Measurements from ENCODE around the gene ZNF608. TPM values are rescaled to one million over a fixed set of nuclear protein-coding genes. Genes with fewer than 3 reads are reported as not detected.

The ZNF608 gene
- total RNA-seq, 1 donor from 2014 or later = 6.7 TPM

- no peak for ATAC-seq
Observed at GRCh38 chr5:124738681-124739633, 7.5 kb downstream of the ZNF608 start.

DNA sequence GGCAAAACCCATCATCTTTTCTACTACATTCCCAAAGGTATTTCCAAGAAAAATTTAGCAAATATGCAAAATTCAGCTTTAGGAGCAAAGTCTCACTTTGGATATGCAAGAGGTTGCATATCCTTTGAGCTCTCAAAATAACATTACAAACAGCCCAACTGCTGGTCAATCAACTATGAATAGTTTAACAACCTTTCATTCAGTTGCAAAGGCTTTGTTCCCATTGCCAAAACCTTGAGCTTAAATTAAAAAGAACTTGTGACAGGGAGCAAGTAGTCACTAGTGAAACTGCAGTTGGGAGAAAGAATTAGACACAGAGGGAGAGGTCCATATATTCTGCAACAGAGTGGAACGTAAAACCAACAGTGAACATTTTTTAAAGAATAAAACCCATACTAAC lies 8.8 kb downstream of the ZNF608 start:
- no peak for ATAC-seq

- no peak for ATAC-seq
Observed at GRCh38 chr5:124736805-124737188, 9.6 kb downstream of the ZNF608 start.

DNA sequence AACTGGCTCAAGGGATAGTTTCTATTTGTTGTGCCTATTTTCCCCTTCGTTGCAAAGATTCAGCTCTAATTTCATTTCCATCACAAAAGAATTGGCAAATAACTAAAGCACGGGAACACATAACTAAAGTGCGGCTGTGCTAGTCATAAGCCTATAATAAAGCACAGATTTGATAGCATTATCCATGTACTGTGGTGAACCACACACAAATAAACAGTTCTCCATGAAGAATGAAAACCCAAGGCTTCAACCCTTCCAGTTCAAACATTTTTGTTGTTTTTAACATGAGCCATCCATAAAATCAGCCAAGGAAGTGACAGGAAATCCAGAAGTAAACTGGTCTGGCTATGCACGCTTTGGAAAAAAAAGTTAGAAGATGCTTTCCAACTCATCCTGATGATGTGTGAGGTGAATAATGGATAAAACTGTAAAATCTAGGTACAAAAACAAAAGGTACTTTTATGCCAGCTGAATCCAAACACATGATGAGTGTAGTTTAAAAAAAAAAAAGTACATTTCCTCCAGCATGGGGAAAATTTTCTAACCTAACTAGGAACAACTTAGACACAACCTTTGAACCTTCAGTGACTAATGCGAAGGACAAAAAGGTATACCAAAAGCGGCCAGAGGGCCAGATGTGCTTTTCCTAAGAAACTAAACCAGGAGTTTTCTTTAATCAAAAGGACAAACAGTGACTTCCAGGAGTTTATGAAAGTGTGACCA lies 10.2 kb downstream of the ZNF608 start:
- ATAC-seq = no peak

DNA sequence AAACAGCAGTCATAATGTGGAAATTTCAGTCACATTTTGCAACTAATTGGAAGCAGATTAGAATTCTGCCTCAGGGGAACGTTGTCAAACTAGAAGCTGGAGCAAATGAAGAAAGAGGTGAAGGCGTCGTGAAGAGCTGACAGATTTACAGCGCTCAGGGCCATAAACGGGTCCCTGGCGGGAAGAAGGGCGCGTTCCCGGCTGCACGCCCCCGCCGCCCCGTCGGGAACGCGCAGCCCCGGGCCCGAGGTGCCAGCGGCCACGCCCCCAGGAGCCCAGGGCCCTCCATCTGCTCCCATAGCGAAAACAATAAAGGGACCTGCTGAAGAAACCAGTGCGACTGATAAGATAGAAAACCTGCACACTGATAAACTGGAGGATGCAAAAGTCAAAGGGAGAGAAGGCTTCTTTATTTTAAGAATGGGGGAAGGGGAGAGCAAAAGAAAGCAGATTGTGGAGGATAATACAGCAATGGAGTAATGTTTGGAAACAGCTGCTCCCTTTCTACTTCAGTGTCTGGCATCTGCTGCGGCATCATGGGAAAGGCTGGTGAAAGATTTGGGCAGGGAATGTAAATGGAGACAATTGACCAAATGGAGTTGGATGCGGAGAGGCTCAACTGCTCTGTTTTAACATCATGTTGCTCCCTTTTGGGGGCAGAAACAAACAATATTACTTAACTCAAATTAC lies 11.1 kb downstream of the ZNF608 start:
- ATAC-seq = no peak

GRCh38 chr5:124734574-124735168 lies 11.8 kb downstream of the ZNF608 start:
- no peak for ATAC-seq

DNA sequence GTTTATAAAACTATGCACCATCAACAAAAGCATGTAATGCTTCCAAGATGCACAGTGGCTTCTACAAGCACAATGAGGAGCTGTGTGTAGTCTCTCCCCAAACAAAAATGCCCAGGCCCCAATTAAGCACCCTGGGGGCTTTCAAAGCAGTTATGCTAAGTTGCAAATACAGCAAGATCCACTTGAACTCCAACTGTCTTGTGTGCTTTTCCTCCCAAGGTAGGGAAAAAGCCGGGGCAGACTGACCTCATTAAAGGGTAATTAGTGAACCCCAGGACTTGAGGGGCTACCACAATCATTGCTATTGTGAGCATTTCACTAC lies 13.1 kb downstream of the ZNF608 start:
- no peak for ATAC-seq

DNA sequence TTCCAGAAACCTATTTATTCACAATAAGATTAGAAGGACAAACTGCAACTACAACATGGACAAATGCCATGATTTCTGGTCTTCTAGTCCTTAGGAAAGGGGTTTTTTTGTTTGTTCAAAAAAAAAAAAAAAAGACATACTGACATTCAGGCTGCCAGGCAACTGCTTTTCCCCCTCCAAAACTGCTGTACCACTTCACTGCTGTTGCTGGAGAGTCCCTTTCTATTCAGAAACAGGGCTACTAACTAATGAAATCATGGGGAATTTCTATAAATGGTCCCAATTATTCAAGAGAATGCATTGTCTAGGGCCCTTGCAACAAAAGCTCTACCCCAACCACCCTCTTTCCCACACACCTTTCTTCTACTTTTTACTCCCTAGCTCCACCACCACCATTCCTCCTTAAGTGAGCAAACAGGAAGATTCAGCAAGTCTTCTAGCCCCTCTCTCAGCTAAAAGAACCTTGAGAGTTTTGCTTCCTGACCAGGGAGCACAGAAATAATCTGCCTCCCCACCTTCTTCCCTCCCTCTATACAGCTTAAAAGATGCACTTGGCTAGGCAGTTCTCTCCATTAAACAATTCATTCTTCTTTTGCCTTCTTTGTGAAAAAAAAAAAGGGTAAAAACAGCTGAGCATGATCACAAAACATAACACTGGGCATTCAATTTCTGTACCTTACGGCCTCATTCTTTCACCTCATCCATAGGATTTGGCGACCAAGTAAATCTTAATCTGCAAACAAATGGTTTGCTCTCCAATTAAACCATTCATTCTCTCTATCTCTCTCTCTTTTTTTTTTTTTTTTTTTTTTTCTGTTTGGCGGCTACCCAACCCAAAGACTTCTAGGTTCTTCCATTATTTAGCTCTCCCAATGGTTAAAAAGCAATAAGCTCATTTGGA lies 13.8 kb downstream of the ZNF608 start:
- ATAC-seq = no peak

GRCh38 chr5:124730381-124730780 lies 16.1 kb downstream of the ZNF608 start:
- ATAC-seq = no peak

GRCh38 chr5:124729720-124730359 lies 16.6 kb downstream of the ZNF608 start:
- no peak for ATAC-seq

DNA sequence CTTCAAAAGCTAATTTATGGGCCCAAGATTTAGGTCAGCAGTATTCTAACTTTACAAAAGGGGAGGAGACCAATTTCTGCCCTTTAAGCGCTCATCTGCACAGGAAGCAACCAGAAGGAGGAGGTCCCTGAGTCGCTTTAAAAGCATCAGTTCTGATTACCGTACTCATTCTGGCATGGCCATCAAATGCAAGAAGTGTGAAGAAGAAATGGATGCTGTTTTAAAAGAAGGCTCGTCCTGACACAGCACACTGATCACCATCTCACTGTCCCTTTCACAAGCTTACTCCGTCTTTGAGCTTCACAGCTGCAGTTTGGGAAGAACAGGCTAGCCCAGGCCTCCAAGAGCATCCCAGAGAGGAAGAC lies 17.5 kb downstream of the ZNF608 start:
- ATAC-seq = no peak

- no peak for ATAC-seq
Observed at GRCh38 chr5:124728331-124728967, 18.0 kb downstream of the ZNF608 start.

- no peak for ATAC-seq
Observed at GRCh38 chr5:124726631-124727362, 19.6 kb downstream of the ZNF608 start.

DNA sequence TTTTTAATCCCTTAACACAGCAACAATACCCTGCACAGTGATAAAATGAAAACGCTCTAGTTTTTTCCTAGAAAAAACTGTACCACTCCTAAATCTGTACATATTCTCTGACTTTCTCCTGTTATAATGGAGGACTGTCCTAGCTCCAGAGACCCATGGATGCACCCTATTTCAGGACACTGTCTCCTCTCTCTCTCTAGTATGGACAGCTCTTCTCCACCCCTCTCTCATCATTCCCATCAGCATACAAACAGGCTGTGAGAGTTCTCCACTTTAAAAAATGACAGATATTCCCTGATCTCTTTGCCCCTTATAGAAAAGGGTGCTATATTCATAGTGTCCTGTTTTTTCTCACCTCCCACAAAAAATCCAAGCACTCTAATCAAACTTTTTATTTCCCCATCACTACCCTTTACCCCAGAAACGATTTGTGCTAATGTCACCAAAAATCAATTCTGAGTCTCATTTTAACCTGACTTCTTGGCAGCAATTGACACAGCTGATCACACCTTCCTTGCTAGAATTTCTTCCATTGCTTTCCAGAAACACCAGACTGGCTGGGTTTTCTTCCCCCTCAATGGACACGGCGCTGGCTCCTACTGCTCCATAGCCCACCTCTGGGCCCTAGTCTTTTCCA lies 20.7 kb downstream of the ZNF608 start:
- ATAC-seq = no peak

GRCh38 chr5:124725040-124725434 lies 21.4 kb downstream of the ZNF608 start:
- no peak for ATAC-seq

DNA sequence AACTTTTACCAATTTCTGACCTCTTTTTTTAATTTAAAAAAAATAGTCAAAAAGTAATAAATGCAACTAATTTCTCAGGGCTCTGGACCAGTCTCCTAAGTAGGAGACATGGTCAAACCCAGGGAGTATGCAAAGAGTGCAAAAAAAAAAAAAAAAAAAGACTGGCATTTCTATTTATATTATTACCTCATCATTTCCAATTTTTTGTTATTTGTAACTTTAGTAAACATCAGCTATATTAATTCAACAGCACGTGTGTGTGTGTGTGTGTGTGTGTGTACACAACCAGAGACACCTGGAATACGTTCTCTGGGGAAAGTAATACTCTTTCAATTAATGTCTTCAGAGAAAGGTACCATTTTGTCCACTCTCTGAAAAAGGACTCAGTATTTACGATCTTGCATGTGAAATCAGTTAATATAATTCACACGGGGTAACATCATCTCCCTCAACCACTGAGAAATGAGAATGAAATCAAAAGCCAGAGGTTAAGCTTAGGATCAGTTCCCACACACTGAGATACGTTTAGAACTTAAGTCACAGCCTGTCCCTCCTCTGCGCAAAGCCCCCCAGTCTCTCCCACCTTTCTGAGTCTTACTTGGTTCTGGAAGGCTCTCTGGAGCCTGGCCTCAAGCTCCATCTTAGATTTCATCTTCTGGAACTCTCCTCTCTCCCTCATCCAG lies 21.9 kb downstream of the ZNF608 start:
- ATAC-seq = no peak

- ATAC-seq = no peak
Observed at GRCh38 chr5:124721229-124721735, 25.2 kb downstream of the ZNF608 start.

DNA sequence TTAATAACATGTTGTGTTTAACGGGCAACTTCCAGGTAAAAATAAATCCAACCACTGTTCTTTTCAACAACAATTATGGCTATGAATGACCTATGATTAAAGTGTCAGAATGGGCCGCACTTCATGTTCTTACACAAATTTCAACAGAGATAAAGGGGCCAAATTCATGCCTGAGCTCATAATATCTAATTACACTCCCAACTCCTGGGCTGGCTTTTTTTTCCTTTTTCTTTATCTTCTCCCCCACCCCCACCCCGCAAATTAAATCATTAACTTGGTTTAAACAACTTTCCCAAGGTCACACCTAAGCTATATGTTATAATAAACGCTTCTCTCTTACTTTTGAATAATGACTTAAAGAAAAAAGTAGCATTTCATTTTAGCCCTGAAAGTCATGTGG lies 25.8 kb downstream of the ZNF608 start:
- ATAC-seq = no peak

Measured in esophagus mucosa (tissue), 1 donor.